Endometrial microvascular endothelial cells (primary cell): Measurements from ENCODE around the gene RASAL2. TPM values are rescaled to one million over a fixed set of nuclear protein-coding genes. Genes with fewer than 3 reads are reported as not detected.
"Not testable (repeated sequence)": the region's sequence is repeated elsewhere in the genome, so short reads cannot be mapped to it uniquely, and the experiment has no call there.

Experiments used
- in situ Hi-C: cut with HindIII; loops from 2 replicates; pipeline ENCODE4 v1.10.0; 2017; ENCODE audit warnings: low sequenced_read_pairs, low pct_unique_long_range_greater_than_20kb; ENCODE audit errors: inconsistent ontology term
- total RNA-seq: library from RNA; depleted of rRNA; stranded (reverse); fragments of >200 nt; gene quantifications from one replicate; pipeline ENCODE4 v1.2.3, GENCODE V29; 2015; ENCODE audit errors: inconsistent ontology term

Gene RASAL2
- total RNA-seq, 1 donor from 2014 or later = 11.8 TPM

DNA sequence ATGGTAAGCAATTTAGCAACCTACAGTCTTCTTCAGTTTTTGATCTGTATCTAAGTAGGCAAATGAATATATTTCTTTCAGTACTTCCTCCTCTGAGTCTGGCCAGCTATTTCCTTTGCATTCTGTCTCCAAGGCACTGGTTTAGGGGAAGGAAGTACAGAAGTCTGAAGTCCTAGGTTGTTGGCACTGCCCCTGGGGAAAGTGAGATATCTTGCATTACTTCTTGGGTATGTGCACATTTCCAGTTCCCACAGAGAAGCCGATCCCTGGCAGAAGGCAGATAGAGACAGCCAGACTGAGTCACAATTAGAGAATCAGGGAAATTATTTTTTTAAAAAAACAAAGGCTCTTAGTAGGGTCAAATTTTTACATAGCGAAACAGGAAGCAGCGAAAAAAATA lies 98.8 kb downstream of the RASAL2 start:
- in situ Hi-C loops = no loop called here

GRCh38 chr1:178196631-178197030 lies 102.7 kb downstream of the RASAL2 start:
- in situ Hi-C loops = no loop called here

DNA sequence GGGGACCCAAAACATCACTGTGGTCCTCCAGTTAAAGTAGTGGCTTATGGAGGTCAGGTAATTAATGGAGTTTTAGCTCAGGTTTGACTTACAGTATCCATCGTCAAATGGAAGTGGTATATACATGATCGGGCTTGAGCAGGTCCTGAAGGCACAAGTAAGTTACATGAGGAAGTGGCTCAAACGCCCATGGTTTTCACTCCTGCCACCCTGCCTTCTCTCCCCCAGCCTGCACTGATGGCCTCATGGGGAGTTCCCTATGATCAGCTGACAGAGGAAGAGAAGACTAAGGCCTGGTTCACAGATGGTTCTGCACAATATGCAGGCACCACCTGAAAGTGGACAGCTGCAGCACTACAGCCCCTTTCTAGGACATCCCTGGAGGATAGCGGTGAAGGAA lies 108.2 kb downstream of the RASAL2 start:
- in situ Hi-C loops = not testable (repeated sequence)

GRCh38 chr1:178202546-178202945 lies 108.6 kb downstream of the RASAL2 start:
- in situ Hi-C loops = not testable (repeated sequence)

DNA sequence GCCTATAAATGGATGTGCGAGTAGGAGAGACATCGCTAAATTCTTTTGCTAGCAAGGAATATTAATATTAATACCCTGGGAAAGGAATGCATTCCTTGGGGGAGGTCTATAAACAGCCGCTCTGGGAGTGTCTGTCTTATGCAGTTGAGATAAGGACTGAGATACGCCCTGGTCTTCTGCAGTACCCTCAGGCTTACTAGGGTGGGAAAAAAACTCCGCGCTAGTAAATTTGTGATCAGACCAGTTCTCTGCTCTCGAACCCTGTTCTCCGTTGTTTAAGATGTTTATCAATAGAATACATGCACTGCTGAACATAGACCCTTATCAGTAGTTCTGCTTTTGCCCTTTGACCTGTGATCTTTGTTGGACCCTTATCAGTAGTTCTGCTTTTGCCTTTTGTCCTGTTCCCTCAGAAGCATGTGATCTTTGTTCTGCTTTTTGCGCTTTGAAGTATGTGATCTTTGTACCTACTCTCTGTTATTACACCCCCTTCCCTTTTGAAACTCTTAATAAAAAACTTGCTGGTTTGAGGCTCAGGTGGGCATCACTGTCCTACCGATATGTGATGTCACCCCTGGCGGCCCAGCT lies 114.5 kb downstream of the RASAL2 start:
- in situ Hi-C loops = not testable (repeated sequence)

GRCh38 chr1:178209935-178210334 lies 116.0 kb downstream of the RASAL2 start:
- in situ Hi-C loops = no loop called here

DNA sequence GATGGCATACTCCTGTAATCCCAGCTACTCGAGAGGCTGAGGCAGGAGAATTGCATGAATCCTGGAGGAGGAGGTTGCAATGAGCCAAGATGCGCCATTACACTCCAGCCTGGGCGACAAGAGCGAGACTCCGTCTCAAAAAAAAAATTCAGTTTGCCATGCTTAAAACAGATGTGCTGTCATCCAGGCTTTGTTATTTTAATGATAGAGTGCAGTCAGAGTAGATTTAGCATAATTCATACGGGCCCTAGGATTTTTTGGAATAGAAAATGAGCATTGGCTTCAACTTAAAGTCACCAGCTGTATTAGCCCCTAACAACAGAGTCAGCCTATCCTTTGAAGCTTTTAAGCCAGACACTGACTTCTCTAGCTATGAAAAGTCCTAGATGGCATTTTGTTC lies 124.6 kb downstream of the RASAL2 start:
- in situ Hi-C loops = no loop called here

DNA sequence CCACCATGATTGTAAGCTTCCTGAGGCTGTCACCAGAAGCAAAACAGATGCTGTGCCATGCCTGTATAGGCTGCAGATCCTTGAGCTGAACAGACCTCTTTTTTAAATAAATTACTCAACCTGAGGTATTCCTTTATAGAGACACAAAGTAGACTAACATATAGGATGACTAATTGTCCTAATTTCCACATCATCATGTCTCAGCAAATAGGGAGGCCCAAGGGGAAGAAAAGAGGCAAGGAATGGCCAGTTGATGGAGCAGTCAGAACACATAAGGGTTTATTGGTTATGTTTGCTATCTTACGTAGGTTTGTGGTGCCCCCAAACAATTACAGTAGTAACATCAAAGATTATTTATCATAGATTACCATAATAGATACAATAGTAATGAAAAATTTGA lies 126.2 kb downstream of the RASAL2 start:
- in situ Hi-C loops = no loop called here

DNA sequence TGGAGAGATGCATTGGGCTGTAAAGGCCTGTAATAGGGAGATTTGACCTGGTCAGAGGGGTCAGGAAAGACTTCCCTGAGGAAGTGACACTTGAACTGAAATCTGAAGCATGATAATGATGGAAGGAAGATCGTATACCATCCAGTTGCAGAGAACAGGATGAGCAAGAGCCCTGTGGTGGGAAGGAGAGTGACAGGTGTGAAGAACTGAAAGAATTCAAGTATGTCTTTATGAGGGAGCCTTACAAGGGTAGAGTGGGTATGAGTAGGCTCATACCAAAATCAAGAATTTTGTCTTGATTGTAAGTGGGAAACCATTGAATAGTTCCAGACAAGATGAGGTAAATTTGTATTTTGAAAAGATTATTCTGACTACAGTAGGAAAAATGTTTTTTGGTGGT lies 129.4 kb downstream of the RASAL2 start:
- in situ Hi-C loops = no loop called here

DNA sequence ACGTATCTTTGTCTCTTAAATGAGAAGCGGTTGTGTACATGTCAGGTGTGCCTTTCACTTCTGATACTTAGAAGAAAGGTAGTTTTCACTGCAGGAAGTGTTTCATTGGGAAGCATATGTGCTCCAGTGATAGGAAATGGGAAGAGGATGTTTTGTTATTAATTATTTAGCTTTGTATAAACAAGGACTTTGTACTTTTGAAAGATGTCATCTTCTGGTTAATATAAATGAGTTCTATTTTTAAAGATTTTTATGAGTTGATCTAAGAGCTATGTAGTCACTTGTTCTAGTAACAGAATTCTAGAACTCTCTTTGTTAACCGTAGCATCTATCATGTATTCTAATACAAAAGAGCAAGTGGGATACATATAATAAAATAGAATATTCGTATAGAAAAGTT lies 130.5 kb downstream of the RASAL2 start:
- in situ Hi-C loops = no loop called here

GRCh38 chr1:178230881-178231409 lies 137.0 kb downstream of the RASAL2 start:
- in situ Hi-C loops = no loop called here

- in situ Hi-C loops = no loop called here
These were observed 138.2 kb downstream of the RASAL2 start for GRCh38 chr1:178232108-178232507.

DNA sequence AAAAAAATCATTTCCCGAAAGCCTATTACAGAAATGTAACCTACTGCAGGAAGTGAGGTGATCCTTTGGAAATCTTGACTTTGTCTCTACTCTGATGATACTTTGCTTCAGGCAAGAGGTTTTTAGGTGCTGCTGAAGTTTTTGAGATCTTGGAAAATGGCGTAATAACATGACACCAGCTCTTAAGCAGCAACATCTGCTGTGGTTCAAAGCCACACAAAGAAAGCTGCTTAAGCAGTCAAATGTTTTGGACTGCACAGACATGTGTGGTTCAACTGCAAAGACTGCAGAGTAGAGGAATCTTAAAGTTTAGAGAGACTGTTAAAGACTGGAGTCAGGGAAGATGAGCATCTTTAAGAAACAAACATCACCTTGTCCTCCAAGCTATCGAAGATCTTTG lies 139.0 kb downstream of the RASAL2 start:
- in situ Hi-C loops = no loop called here

DNA sequence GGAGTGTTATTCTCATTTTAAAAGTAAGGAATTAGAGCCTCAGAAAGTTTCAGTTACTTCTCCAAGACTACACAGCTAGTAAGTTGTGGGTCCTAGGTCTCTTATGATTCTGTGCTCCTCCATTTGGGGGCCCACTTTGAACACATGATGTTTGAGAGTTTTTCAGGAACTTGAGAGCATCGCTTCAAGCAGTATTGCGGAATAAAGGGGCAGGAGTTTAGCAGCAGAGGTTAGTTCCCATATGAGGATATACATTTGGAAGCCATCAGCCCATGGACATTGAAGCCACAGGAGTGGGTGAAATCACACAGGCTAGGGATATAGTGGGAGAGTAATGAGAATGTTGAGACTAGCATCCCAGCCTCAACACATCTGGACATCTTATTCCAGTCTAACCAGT lies 143.2 kb downstream of the RASAL2 start:
- in situ Hi-C loops = no loop called here

DNA sequence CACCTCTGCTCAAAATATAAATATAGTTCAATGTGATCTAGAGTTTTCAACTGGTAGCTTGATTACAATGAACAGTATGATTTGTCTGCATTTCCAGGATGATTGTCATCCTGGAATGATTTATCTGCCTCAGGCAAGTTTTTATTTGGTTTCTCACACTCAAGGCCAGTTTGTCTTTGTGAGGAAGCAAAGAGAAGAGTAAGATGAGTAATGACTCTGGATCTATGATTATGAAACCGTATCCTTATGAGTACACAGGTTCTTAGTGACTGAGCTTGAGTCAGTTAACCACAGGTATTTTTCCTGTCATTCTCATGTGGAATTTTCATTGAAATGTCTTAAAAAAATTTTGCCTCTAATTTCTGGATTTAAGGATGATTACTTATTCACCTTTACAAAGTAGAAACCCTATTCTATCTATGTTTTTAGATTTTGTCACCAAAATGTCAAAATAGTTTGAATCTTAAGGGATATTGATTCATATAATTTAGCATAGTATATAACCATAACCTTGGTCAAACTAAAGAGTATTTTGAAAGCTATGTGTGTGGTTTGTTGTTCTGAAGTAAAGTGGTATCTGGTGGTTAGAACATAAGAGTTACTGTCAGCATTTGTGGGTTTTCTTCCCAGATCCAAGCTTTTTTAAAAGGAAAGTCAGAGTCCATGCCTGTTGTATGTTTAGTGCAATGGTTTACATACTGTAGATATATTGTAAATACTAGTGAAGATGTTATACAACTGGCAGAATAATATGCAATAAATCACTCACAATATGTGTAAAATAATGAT lies 145.0 kb downstream of the RASAL2 start:
- in situ Hi-C loops = no loop called here

- in situ Hi-C loops = no loop called here
These were observed 147.2 kb downstream of the RASAL2 start for GRCh38 chr1:178241057-178241456.

DNA sequence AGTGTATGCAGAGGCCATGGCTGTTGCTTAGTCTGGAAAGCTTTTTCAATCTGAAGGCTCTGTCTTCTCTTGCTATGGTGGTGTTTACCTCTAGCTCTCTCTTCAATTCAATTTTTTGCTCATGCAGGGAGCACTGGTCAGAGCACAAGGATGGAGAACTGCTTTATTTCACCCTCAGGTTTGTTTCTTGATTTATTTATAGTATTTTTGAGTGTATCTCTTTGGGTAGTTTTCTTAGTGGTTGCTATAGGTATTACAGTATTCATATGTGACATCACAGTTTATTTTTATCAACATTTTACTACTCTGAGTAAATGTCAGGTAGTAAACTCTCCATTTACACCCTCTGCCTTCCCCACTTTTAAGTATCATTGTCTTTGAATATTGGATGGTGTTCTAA lies 147.9 kb downstream of the RASAL2 start:
- in situ Hi-C loops = no loop called here

DNA sequence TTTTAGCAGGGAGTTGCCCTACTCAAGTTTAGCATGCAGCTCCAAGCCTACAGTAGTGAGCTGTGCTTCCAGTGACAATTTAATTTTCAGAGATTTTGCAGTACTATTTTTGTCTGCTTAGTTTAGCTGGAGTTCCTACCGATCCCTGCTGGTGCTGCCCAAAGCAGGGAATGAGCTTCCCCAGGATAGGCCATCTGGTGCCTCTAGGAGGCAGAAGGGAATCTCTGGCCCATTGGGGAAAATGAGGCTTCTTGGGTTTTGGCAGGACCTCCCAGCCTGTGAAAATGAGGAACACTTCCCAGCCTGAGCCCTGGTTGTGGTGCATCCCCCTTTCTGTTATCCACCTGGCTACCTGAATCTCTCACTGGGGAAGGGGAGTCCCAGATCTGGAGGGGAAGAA lies 149.2 kb downstream of the RASAL2 start:
- in situ Hi-C loops = no loop called here

DNA sequence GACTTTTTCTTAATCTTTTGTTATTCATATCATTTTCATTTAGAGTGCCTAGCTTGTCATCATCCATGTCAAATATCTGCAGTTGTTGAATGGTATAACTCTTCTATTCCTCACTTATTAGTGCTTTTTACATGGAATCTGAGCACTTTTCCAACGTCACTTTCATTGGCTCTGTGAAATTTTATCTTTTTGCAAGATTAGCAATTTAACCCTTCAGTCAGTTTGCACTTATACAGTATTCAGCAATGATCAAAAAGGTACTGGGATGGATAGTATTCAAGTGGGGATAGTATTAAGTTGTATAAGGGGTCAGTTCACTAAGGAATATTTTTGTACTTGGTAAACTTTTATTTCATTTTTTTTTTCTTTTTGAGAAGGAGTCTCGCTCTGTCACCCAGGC lies 150.0 kb downstream of the RASAL2 start:
- in situ Hi-C loops = no loop called here

DNA sequence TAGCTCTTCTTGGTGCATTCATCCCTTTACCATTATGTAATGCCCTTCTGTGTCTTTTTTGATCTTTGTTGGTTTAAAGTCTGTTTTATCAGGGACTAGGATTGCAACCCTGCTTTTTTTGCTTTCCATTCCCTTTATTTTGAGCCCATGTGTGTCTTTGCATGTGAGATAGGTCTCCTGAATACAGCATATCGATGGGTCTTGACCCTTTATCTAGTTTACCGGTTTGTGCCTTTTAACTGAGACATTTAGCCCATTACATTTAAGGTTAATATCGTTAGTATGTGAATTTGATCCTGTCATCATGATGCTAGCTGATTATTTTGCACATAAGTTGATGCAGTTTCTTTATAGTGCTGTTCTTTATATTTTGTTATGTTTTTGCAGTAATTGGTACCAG lies 154.4 kb downstream of the RASAL2 start:
- in situ Hi-C loops = not testable (repeated sequence)
